ENCODE results near the gene PPP2R5C.

PPP2R5C gene

DNA sequence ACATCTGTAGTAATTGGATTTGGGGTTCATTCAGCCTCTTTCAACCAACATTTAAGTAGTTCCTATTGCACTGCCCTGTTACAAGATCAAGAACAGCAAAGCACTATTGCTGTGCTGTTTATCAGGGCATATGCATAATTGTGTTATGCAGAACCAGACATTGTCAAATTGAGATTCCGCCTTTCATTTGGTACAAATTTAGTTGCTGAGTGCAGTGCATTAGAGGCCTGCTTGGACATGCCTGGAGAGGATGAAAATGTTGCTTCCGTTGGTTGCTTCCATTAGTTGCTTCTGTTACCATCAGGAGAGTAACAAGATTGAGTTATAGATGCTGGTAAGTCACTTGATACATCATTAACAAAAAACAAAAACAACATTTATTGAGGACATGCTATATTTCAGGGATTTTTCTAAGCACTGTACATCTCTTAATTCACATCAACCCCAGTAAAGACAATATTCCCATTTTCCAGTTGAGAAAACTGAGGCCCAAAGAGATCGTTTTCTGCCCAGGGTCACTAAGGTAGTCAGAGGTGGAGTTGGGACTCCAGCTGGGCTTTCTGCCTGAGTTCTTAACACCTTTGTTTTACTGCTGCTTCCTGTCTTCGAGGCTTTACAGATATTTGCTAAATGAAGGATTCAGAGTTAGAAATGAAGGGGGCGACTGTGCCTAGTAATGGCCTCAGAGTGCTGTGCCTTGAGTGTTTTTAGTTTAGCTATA, 79.3 kb downstream of the PPP2R5C start:
- no peak for DNase-seq (ENCODE audit: low spot score)

- DNase-seq (ENCODE audit: low spot score), result no peak
These were observed 81.5 kb downstream of the PPP2R5C start for GRCh38 chr14:101843038-101843437.

GRCh38 chr14:101843665-101844064, 82.2 kb downstream of the PPP2R5C start:
- DNase-seq (ENCODE audit: low spot score), result peak; percentile 48

- DNase-seq (ENCODE audit: low spot score), result no peak
These were observed 82.7 kb downstream of the PPP2R5C start for GRCh38 chr14:101844219-101844618.

DNA sequence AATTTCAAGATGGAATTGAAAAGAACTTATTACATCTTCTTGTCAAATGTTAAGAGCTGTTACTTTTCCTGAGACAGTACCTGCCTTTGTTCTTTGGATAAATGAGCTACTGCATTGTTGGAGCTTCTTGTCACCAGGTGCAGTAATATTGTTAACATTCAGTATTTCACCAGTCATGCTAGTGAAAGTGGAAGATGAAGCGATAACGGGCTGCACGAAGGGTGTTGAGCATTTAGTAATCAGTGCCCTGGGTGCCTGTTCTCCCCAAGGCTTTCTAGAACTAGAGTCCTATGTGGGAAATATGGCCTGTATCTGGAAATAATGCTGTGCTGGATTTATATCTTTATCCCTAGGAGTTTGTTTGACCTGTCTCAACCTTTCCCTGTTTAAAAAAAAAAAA, 83.2 kb downstream of the PPP2R5C start:
- DNase-seq (ENCODE audit: low spot score), result no peak

- no peak for DNase-seq (ENCODE audit: low spot score)
These were observed 84.0 kb downstream of the PPP2R5C start for GRCh38 chr14:101845496-101845895.

DNA sequence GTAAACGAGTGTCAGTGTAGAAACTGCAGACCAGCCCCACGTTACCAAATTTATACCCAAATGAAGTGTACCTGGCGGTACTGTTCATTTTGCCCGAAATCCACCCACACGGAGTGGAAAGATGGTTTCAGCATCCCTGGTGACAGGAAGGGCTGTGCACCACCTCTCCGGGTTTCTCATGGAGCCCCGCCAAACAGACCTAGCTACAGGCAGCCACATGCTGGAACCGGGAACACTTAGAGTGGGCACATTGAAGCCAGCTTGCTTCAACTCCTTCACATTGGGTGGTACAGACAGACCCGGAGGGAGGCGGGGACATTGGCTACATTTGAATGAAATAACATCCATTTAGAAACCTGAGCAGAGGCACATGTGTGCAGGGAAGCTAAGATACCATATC, 84.4 kb downstream of the PPP2R5C start:
- no peak for DNase-seq (ENCODE audit: low spot score)

- peak; percentile 56 for DNase-seq (ENCODE audit: low spot score)
These were observed 87.6 kb downstream of the PPP2R5C start for GRCh38 chr14:101849125-101849524.

DNA sequence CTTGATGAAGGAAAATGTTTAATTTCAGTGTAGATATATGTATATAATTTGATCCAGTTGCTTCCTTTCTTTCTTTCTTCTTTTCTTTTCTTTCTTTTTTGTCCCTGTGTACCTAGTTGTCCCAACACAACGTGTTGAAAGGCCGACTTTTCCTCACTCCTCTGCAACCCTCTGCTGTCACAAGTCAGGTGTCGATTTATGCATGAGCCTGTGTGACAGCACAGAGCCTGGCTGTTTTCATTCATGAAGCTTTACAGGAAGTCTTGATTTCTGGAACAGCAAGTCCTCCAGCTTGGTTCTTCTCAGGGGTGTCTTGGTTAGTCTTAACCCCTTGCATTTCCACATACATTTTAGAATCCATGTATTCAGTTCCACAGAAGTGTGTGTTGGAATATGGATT, 88.1 kb downstream of the PPP2R5C start:
- no peak for DNase-seq (ENCODE audit: low spot score)

DNA sequence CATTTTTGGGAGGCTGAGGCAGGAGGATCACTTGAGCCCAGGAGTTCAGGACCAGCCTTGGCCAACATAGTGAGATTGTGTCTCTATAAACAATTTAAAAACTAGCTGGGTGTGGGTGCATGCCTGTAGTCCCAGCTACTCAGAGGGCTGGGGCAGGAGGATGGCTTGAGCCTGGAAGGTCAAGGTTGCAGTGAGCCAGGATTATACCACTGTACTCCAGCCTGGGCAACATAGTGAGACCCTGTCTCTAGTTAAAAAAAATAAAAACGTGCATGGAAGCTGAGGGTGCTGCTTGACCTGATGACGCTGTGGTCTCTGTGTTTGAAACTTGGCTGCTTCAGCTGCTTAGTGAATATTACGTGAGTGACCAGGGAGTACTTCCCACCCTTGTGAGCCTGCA, 89.7 kb downstream of the PPP2R5C start:
- DNase-seq (ENCODE audit: low spot score), result no peak

DNA sequence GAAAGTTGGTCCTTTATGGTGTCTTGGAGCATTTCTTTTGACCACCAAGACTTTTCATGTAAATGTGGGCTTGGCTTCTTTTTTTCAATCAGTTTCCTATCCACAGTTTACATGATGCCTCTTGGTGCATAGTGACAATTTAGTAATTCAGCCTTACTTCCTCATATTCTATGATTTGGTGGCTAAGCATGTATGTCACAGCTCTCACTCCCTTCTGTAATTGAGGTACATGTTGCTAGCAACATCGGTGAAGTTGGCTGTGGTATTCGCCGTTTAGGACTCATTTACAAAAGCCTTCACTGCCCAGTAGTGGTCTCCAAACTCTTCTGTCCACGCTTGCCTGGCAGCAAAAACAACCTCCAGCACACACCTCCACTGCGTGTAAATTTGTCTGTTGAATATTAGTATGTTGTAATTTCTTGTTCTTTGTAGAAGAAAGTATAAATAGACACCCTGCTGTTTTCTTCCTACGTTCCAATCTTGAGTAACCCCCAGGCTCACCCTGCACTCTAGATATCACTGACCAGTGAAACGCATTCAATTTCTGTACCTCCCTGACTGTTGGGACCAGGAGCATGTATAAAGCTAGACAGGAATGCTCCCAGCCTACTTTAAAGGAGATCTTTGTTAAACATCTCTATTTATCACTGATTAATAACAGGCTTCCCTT, 90.4 kb downstream of the PPP2R5C start:
- DNase-seq (ENCODE audit: low spot score), result no peak

- no peak for DNase-seq (ENCODE audit: low spot score)
These were observed 91.3 kb downstream of the PPP2R5C start for GRCh38 chr14:101852785-101853184.

DNA sequence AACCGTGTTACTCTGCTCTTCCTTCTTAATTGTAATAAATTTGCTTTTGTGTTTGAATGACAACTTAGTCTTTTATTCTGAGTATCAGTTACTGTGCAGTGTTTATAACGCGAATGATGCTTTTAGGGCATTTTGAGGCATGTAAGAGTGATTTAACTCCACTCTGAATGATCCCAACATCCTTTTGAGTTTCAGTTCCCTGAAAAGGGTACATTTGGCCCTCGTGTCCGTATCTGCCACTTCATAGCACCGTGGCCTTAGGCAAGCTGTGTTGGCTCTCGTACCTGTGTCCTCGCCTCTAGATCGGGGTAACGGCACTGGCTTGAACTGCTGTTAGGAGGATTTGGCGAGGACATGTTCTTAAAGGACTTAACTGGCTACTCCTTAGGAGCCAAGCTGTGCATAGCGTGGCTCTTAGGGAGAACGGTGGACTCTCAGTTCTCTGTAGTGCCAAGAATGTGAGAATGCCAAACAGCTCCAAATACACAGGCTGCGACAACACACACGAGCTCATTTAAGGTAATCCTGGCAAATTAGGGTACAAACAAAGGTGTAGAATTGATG, 92.0 kb downstream of the PPP2R5C start:
- no peak for DNase-seq (ENCODE audit: low spot score)

- DNase-seq (ENCODE audit: low spot score), result no peak
These were observed 92.9 kb downstream of the PPP2R5C start for GRCh38 chr14:101854366-101854765.

GRCh38 chr14:101855958-101856357, 94.4 kb downstream of the PPP2R5C start:
- DNase-seq (ENCODE audit: low spot score), result peak; percentile 44

DNA sequence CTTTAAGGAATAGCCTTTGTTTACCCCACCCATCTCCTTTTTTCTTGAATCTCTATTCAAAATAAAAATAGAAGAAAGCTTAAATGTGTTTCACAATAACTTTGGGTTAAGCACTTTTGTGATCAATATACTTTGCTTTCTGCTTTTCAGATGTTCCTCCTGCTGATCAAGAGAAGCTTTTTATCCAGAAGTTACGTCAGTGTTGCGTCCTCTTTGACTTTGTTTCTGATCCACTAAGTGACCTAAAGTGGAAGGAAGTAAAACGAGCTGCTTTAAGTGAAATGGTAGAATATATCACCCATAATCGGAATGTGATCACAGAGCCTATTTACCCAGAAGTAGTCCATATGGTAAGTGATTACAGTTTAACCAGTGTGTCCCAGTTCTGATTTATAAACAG, 95.0 kb downstream of the PPP2R5C start:
- DNase-seq (ENCODE audit: low spot score), result no peak

DNA sequence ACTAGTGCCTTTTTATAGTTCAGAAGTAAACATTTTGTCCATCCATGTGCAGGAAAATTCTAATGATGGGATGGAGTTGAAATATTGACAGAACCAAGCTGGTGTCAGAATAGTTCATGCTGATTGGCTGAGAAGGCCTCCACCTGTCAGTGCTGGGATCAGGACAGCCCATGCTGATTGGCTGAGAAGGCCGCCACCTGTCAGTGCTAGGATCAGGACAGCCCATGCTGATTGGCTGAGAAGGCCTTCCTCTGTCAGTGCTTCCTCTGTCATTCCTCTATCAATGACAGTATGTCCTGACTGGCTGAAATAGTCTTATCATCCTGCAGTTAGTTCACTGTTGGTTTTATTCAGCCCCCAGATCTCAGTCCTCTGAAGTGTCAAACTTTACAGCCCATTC, 95.7 kb downstream of the PPP2R5C start:
- DNase-seq (ENCODE audit: low spot score), result no peak

DNA sequence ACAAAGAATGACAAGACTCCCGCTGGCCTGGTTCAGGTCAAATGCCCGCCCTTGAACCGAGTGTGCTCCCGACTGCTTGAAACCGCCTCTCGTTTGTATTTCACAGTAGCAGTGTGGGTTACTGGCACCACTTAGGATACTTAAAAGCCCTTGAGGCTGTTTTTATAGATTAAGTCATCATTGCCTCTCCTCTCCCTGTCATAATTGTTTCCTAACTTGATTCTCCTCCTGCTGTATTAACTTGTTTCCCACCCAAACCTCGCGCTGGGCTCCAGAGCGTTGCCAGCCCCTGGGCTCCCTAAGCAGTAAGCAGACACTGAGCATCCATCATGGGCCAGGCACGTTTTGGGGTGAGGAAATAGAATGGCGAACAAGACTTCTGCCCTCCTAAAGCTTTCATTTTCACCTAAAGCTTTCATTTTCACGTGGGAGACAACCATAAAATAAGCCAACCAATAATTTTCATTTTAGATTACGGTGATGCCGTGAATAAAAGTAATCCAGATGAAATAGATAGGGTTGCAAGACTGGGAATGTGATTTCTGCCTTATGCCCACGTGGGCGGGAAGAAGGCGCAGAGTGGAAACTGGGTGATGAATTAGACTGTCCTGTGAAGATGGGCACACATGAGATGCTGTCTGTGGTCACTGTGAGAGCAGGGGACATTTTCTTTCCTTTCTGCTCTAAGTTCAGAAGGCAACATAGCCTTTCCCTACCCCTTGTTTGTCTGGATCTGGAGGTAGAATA, 97.5 kb downstream of the PPP2R5C start:
- no peak for DNase-seq (ENCODE audit: low spot score)

DNA sequence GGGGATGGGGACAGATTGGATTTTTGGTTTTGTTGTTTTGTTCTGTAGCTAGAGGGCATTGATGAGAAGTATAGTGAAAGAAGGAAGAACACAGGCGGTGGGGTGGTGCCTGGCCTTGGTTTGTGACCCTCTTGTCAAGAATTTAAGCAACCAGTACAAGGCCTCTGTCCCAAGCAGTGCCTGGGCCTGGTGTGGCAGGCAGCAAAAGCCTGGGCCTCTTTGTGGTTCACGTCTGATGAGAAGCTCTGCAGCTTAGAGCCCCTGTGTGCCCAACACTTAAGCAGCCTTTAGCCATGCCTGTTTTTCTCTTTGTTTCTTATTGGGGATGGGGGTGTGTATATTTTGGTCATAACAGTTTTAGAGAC, 98.0 kb downstream of the PPP2R5C start:
- DNase-seq (ENCODE audit: low spot score), result no peak

GRCh38 chr14:101859958-101860357, 98.4 kb downstream of the PPP2R5C start:
- no peak for DNase-seq (ENCODE audit: low spot score)

DNA sequence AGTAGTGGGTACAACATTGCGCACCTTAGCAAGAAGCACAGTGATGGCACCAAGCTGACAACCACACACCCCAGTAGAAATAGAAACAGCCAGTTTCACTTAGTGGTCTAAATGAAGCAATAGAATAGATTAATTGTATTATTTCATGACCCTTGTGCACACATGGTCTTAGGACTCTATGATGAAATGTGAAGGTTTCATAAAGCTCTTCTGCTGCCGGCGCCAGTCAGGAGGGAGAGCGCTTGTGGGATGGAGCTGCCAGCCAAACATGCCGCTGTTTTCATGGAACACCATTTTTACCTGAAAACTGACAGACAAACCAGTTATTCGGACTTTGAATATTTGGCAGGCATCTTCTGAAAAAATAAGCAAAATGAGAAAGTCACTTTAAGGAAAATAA, 100.0 kb downstream of the PPP2R5C start:
- no peak for DNase-seq (ENCODE audit: low spot score)

DNA sequence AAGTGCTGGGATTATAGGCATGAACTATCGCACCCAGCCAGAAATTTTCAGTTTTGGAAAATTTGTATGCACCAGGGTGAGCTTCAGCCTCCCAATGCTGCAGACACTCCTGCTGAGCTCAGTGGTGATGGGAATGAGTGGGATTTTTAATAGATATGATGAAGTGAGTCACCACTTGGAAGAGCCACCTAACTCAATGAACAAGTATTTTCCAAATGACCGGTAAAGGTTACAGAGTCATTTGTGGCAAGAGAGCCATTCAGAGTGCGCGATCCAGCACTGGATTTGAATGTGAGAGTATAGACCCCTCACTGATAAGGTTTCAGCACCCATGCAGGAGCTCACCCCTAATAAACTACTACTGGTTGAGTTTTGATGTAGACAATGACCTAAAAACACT, 100.7 kb downstream of the PPP2R5C start:
- no peak for DNase-seq (ENCODE audit: low spot score)

GRCh38 chr14:101862711-101863110, 101.2 kb downstream of the PPP2R5C start:
- no peak for DNase-seq (ENCODE audit: low spot score)

Measured in hematopoietic multipotent progenitor cell treated with erythropoietin and hydrocortisone succinate and interleukin-3 and kit ligand, for 17 days (in vitro differentiated cells).